A549 treated with Hydrocortisone at 1 μM for 4 hours (cell line): ENCODE measurements around the gene RNF138. TPM values are rescaled to one million over a fixed set of nuclear protein-coding genes. Genes with fewer than 3 reads are reported as not detected.

Experiments
- total RNA-seq: library from RNA; stranded (reverse); fragments of 200-300 nt; extraction: Qiagen RNA extraction; gene quantifications from 5 replicates; pipeline ENCODE4 v1.2.3, GENCODE V29; 2022

The RNF138 gene
- total RNA-seq, result 12.9 to 17.5 TPM (median 14.0 TPM) in 5 replicates

DNA sequence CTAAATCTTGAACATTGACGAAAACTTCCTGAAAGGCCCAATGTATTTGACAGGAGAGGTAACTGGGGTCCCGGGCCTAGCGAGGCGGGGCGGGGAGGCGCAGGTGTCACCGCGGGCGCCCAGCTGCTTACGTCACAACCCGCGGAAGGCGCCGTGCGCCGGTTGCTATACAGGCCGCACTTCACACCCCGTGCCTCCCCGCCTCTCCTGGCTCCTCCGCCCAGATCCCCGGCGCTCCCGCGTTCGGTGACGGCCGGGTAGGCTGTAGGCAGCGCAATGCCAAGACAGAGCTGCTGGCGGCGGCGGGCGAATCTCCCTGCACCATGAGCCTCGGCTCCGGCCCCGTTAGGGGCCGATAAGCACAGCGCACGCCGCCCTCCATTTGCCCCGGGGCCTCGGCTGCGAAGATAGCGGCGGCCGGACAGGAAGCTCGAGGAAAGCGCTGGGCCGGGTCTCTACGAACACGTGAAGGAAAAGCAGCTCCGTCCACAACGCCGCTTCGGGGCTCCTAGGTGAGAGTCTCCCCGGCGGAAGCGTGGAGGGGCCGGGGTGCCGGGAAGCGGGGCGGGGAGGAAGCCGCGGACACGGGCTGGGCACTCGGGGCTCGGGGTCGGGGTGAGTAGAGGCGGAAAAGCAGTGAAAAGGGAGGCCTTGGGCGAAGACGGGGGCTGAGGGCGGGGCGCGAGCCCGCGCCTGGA lies at the start of gene RNF138:
Gene RNF138 (plus strand): TSS at position 151 of the 698 bp plus-strand sequence. CDS start 903 bp downstream, outside the sequence.

Other genes starting within 250 kb of the RNF138 start
- gene TRAPPC8, start 148.7 kb upstream of the RNF138 start, total RNA-seq, result 11.9 to 16.1 TPM (median 12.8 TPM) in 5 replicates
- gene RNF125, start 73.0 kb upstream of the RNF138 start, total RNA-seq, result 0.21 to 0.32 TPM (median 0.23 TPM) in 5 replicates
- 0.06 to 0.10 TPM in 2 of 5 replicates, not detected in the others for gene MEP1B, start 98.2 kb downstream of the RNF138 start, total RNA-seq